GM12878 (cell line): Measurements from ENCODE around the gene NTM. TPM values are rescaled to one million over a fixed set of nuclear protein-coding genes. Genes with fewer than 3 reads are reported as not detected.

Experiments
- CBFB ChIP-seq: IDR thresholded peaks from 2 replicates; pipeline ENCODE4 v1.6.1; 2016; ENCODE audit warnings: antibody characterized with exemption, low read depth
- CREM ChIP-seq: IDR thresholded peaks from 2 replicates; pipeline ENCODE4 v1.6.1; 2014; ENCODE audit warnings: antibody characterized with exemption, low read depth
- EGR1 ChIP-seq, 2 experiments: IDR thresholded peaks; 1 replicate in 1 of 2; 2 replicates in 1 of 2; pipeline ENCODE4 v1.6.1; 2011 to 2012; ENCODE audit warnings: low read depth in 2 of 2, low read length in 2 of 2, borderline replicate concordance in 1 of 2, mild to moderate bottlenecking in 1 of 2, moderate library complexity in 1 of 2
- HDAC2 ChIP-seq: fragments of 200-600 bp; sonication (generic); IDR thresholded peaks from 2 replicates; pipeline ENCODE4 v1.6.1; 2017
- JUND ChIP-seq: IDR thresholded peaks from 2 replicates; pipeline ENCODE4 v1.6.1; 2012; ENCODE audit warnings: low read depth, mild to moderate bottlenecking, low read length, improper control_type of control experiment, moderate library complexity
- PML ChIP-seq: IDR thresholded peaks from 2 replicates; pipeline ENCODE4 v1.6.1; 2012; ENCODE audit warnings: low read length, inconsistent platforms
- RAD21 ChIP-seq: IDR thresholded peaks from 2 replicates; pipeline ENCODE4 v1.6.1; 2011; ENCODE audit warnings: mild to moderate bottlenecking, low read depth, low read length, moderate library complexity; ENCODE audit not compliant: insufficient read depth
- RB1 ChIP-seq: fragments of 450-650 bp; formaldehyde crosslinking; IDR thresholded peaks from 2 replicates; pipeline ENCODE4 v1.6.1; 2017; ENCODE audit warnings: mild to moderate bottlenecking, borderline replicate concordance
- RELA ChIP-seq: fragments of 450-650 bp; IDR thresholded peaks from 2 replicates; pipeline ENCODE4 v1.8.0; 2014; ENCODE audit warnings: borderline replicate concordance; ENCODE audit not compliant: partially characterized antibody
- SIN3A ChIP-seq: IDR thresholded peaks from 2 replicates; pipeline ENCODE4 v1.6.1; 2012; ENCODE audit warnings: low read depth, low read length, improper control_type of control experiment
- SREBF2 ChIP-seq: IDR thresholded peaks from 2 replicates; pipeline ENCODE4 v1.6.1; 2012; ENCODE audit warnings: mild to moderate bottlenecking, low read length
- SUPT20H ChIP-seq: IDR thresholded peaks from 2 replicates; pipeline ENCODE4 v1.6.1; 2011; ENCODE audit warnings: low read depth, mild to moderate bottlenecking, low read length, moderate library complexity, borderline replicate concordance; ENCODE audit not compliant: control insufficient read depth
- TBL1XR1 ChIP-seq: IDR thresholded peaks from 2 replicates; pipeline ENCODE4 v1.6.1; 2012; ENCODE audit warnings: low read depth, low read length, improper control_type of control experiment
- ZBTB4 ChIP-seq: fragments of 450-650 bp; formaldehyde crosslinking; IDR thresholded peaks from 2 replicates; pipeline ENCODE4 v1.4.0; 2022; ENCODE audit warnings: mild to moderate bottlenecking, moderate library complexity
- ZNF384 ChIP-seq: IDR thresholded peaks from 2 replicates; pipeline ENCODE4 v1.6.1; 2012; ENCODE audit warnings: low read depth, mild to moderate bottlenecking, low read length, improper control_type of control experiment, borderline replicate concordance
- ZNF592 ChIP-seq: fragments of 450-650 bp; IDR thresholded peaks from 2 replicates; pipeline ENCODE4 v1.6.1; 2017; ENCODE audit warnings: mild to moderate bottlenecking, moderate library complexity
- polyA plus RNA-seq, 11 experiments: library from polyadenylated mRNA; depleted of rRNA in 4 of 11; unstranded in 6 of 11; stranded (reverse) in 5 of 11; fragments of >200 nt; fragmentation: Nextera tagmentation in 4 of 11; fragmentation: Illumina TruSeq in 1 of 11; extraction: Ambion mirVana in 4 of 11; extraction: Trizol in 1 of 11; gene quantifications; 1 replicate in 1 of 11; 2 replicates in 10 of 11; pipeline versions ENCODE4 v1.2.1 to v1.2.3, GENCODE V29; 2011 to 2016; ENCODE audit warnings: inconsistent platforms in 2 of 11, missing spikeins in 2 of 11, low read depth in 1 of 11
- total RNA-seq, 4 experiments: library from RNA; depleted of rRNA in 3 of 4; stranded (reverse); fragments of >200 nt in 3 of 4; fragmentation: Illumina TruSeq in 1 of 4; extraction: Trizol in 1 of 4; gene quantifications; 2 replicates each; pipeline versions ENCODE4 v1.2.1 to v1.2.3, GENCODE V29; 2013 to 2021
- TF ChIP-seq, protein P1 (sequence below): IDR thresholded peaks from 2 replicates; pipeline ENCODE4 v1.6.1; 2012; ENCODE audit warnings: improper control_type of control experiment, low read depth, low read length; ENCODE audit not compliant: insufficient replicate concordance

NTM gene
- total and polyA plus RNA-seq, 10 of the 15 experiments (the other 5 are each of a cell fraction or from before 2014, with no cell fraction given) = not detected

DNA sequence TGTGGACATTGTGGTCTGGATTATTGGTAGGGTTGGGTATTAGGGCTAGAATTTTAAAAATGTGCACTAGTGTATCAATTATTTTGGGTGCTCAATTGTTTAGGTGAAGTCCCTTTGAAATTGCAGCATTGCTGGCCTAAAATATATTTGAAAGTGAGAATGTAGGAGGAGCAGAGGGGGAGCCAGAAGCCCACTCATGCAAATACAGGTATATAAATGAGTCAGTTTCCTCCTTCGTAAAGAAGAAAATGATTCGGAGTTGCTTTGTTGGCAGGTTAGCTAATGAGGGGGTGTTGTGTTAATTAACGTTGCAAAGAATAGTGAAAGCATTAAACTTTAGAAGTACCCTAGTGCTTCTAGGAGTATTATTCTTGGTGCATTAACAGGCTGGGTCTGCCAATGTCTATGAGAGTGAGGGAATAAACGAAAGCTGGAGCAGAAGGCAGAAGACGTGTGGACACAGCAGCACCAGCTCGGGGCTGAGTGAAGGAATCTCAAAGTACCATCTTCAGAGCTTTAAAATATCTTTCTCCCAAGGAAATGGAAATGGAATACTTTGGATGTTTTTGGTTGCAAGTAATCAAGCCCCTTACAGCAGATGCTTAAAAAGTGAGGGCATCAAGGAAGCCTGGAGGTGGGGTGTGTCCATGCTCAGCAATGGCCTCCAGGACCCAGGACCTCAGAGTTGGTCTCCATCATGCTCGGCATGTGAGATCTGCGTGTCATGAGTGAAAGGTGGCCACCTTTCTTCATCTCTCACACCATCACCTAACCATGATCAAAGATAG is 522.9 kb downstream of the NTM start (continued):
- no peak for TF ChIP-seq ZNF592
- peak in 1 of 2 experiments; percentile 33; a peak in 1 of 3 replicates for TF ChIP-seq EGR1 (IDR thresholded peaks at IDR 0.05; ENCODE audit: borderline replicate concordance in 1 of 2, low read depth in 2 of 2, low read length in 2 of 2)
- TF ChIP-seq, protein P1, sequence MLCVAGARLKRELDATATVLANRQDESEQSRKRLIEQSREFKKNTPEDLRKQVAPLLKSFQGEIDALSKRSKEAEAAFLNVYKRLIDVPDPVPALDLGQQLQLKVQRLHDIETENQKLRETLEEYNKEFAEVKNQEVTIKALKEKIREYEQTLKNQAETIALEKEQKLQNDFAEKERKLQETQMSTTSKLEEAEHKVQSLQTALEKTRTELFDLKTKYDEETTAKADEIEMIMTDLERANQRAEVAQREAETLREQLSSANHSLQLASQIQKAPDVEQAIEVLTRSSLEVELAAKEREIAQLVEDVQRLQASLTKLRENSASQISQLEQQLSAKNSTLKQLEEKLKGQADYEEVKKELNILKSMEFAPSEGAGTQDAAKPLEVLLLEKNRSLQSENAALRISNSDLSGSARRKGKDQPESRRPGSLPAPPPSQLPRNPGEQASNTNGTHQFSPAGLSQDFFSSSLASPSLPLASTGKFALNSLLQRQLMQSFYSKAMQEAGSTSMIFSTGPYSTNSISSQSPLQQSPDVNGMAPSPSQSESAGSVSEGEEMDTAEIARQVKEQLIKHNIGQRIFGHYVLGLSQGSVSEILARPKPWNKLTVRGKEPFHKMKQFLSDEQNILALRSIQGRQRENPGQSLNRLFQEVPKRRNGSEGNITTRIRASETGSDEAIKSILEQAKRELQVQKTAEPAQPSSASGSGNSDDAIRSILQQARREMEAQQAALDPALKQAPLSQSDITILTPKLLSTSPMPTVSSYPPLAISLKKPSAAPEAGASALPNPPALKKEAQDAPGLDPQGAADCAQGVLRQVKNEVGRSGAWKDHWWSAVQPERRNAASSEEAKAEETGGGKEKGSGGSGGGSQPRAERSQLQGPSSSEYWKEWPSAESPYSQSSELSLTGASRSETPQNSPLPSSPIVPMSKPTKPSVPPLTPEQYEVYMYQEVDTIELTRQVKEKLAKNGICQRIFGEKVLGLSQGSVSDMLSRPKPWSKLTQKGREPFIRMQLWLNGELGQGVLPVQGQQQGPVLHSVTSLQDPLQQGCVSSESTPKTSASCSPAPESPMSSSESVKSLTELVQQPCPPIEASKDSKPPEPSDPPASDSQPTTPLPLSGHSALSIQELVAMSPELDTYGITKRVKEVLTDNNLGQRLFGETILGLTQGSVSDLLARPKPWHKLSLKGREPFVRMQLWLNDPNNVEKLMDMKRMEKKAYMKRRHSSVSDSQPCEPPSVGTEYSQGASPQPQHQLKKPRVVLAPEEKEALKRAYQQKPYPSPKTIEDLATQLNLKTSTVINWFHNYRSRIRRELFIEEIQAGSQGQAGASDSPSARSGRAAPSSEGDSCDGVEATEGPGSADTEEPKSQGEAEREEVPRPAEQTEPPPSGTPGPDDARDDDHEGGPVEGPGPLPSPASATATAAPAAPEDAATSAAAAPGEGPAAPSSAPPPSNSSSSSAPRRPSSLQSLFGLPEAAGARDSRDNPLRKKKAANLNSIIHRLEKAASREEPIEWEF = peak; percentile 82
- no peak for TF ChIP-seq RB1
- no peak for TF ChIP-seq SREBF2
- no peak for TF ChIP-seq SUPT20H
- no peak for TF ChIP-seq RAD21
- no peak for TF ChIP-seq SIN3A
- TF ChIP-seq ZNF384 = no peak
- no peak for TF ChIP-seq HDAC2
- TF ChIP-seq JUND = peak; percentile 95
- TF ChIP-seq PML = 0 out of 2 replicates have a peak, but pooled peaks have one; percentile 30
- peak; percentile 94 for TF ChIP-seq TBL1XR1
- no peak for TF ChIP-seq RELA
- TF ChIP-seq CREM = peak; percentile 71
- TF ChIP-seq CBFB = 0 out of 2 replicates have a peak, but pooled peaks have one; percentile 19
- TF ChIP-seq ZBTB4 (CRISPR knock-in tag) = no peak
